ENCODE data around the gene ADAP1. TPM values are rescaled to one million over a fixed set of nuclear protein-coding genes. Genes with fewer than 3 reads are reported as not detected.

Gene ADAP1
- total and polyA plus RNA-seq, 12 donors: 0.29 to 60.2 (median 9.3) TPM

GRCh38 chr7:981793-982510 is 27.5 kb upstream of the ADAP1 start:
- Histone ChIP-seq H3K36me3 (replicated peaks in 1 of 2) (no peaks in the 10 kb centered on the region), H3K4me1 (replicated peaks in 1 of 2) (peaks cover 22 to 29% of the 10 kb centered on the region in 2 donors), H3K4me3 (no peak overlapping the region), H3K9me3 (replicated peaks in 1 of 3) (no peaks in the 10 kb centered on the region), H3K27ac (no peak overlapping the region), H3K27me3 (no peaks in the 10 kb centered on the region)
- TF ChIP-seq CTCF (IDR thresholded peaks at IDR 0.05) (no peak), POLR2A (IDR thresholded peaks at IDR 0.05) (no peak)
- intact Hi-C loops (cut with DNase I): no loop called here
- no peak for DNase-seq
- 88 to 95% (median 94%) methylated on average over 10 to 19 of the region's 19 CpGs for WGBS, 4 donors

- Histone ChIP-seq H3K36me3 (replicated peaks in 1 of 2) (no peaks in the 10 kb centered on the region), H3K9me3 (replicated peaks in 1 of 3) (no peaks in the 10 kb centered on the region), H3K27me3 (no peaks in the 10 kb centered on the region), H3K4me3 (no peak overlapping the region), H3K4me1 (replicated peaks in 1 of 2) (peaks cover 27 to 30% of the 10 kb centered on the region in 2 donors), H3K27ac (no peak overlapping the region)
- DNase-seq: peak in 3 of 7 donors; percentile 49 to 68 (median 62)
- intact Hi-C loops (cut with DNase I): no loop called here
- TF ChIP-seq CTCF (IDR thresholded peaks at IDR 0.05) (no peak), POLR2A (IDR thresholded peaks at IDR 0.05) (peak in 1 of 2 donors; percentile 18)
- WGBS, 4 donors: 67 to 78% (median 73%) methylated on average over 13 to 15 of the region's 15 CpGs
These were observed 25.5 kb upstream of the ADAP1 start for GRCh38 chr7:979886-980571.

GRCh38 chr7:979151-979550 is 24.7 kb upstream of the ADAP1 start:
- 85 to 93% (median 90%) methylated on average over 16 of the region's 16 CpGs for WGBS, 4 donors
- H3K27me3 ChIP-seq: no peaks in the 10 kb centered on the region

More at GRCh38 chr7:979151-979550, 24.7 kb upstream of the ADAP1 start:
- Histone ChIP-seq H3K4me3 (no peak overlapping the region), H3K27ac (peak overlapping the region in 1 of 5 donors; percentile 91), H3K9me3 (replicated peaks in 1 of 3) (no peaks in the 10 kb centered on the region), H3K36me3 (replicated peaks in 1 of 2) (no peaks in the 10 kb centered on the region), H3K4me1 (replicated peaks in 1 of 2) (peaks cover 31 to 32% of the 10 kb centered on the region in 2 donors)
- TF ChIP-seq POLR2A (IDR thresholded peaks at IDR 0.05): no peak
- TF ChIP-seq CTCF (IDR thresholded peaks at IDR 0.05): no peak
- no peak for DNase-seq
- intact Hi-C loops (cut with DNase I): no loop called here

All from adrenal gland (tissue), 12 donors.